Ovary (tissue), 3 donors: Measurements from ENCODE around the gene TCERG1L.

Experiments used
- EP300 ChIP-seq: sonication (generic); formaldehyde crosslinking; IDR thresholded peaks from one replicate; pipeline ENCODE4 v1.6.1; 2017; ENCODE audit warnings: antibody characterized with exemption
- POLR2A ChIP-seq: fragments of 450-650 bp; IDR thresholded peaks from one replicate; pipeline ENCODE4 v1.6.1; 2017; ENCODE audit warnings: antibody characterized with exemption, mild to moderate bottlenecking, moderate library complexity
- TF ChIP-seq, protein P1 (sequence below), 3 donors: fragments of 450-650 bp in 2 of 3; fragments of 200-600 bp in 1 of 3; IDR thresholded peaks; one replicate each; pipeline versions ENCODE4 v1.5.1 to v1.8.0; 2016 to 2022; ENCODE audit warnings: antibody characterized with exemption in 3 of 3, mild to moderate bottlenecking in 1 of 3
- donor health status: DM: no; HTN: no; CAD: no.

DNA sequence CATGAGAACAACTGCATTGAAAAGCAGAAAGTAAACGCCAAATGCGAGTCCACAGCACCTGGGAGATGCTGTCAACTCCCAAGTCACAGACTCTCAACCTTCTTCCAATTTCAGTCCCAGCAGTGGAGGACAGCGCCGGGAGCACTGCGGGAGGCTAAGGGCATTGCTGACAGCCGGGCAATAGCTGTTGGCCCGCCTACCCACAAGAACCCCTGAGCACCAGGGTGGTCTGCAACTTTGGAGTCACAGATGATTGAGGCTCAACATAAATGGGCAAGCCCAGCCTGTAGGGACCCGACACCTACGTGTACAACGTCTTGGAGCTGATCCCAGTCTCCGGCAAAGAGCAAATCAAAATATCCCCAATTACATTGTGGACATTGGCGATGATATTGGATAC, 262.9 kb downstream of the TCERG1L start:
- TF ChIP-seq, protein P1, sequence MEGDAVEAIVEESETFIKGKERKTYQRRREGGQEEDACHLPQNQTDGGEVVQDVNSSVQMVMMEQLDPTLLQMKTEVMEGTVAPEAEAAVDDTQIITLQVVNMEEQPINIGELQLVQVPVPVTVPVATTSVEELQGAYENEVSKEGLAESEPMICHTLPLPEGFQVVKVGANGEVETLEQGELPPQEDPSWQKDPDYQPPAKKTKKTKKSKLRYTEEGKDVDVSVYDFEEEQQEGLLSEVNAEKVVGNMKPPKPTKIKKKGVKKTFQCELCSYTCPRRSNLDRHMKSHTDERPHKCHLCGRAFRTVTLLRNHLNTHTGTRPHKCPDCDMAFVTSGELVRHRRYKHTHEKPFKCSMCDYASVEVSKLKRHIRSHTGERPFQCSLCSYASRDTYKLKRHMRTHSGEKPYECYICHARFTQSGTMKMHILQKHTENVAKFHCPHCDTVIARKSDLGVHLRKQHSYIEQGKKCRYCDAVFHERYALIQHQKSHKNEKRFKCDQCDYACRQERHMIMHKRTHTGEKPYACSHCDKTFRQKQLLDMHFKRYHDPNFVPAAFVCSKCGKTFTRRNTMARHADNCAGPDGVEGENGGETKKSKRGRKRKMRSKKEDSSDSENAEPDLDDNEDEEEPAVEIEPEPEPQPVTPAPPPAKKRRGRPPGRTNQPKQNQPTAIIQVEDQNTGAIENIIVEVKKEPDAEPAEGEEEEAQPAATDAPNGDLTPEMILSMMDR (IDR thresholded peaks at IDR 0.05) = no peak
- no peak for TF ChIP-seq POLR2A
- no peak for TF ChIP-seq EP300
